Liver (tissue), 9 donors: ENCODE data around the gene OSER1. TPM values are rescaled to one million over a fixed set of nuclear protein-coding genes. Genes with fewer than 3 reads are reported as not detected.

Experiments
- DNase-seq: peaks from one replicate; pipeline ENCODE4 v3.0.0-alpha.2; 2017; ENCODE audit warnings: low spot score
- H3K27ac ChIP-seq, 2 donors: one replicate each; pipeline ENCODE4 v1.7.0; 2013; ENCODE audit warnings: inconsistent platforms in 2 of 2, low read length in 2 of 2, control low read depth in 1 of 2, low read depth in 1 of 2, mild to moderate bottlenecking in 1 of 2
- H3K27me3 ChIP-seq, 4 donors: one replicate each; pipeline versions ENCODE4 v1.6.1 to v1.7.0; 2013; ENCODE audit warnings: low read length in 3 of 4, inconsistent platforms in 1 of 4, mild to moderate bottlenecking in 1 of 4, moderate library complexity in 1 of 4; ENCODE audit not compliant: control insufficient read depth in 4 of 4, insufficient read depth in 4 of 4
- H3K36me3 ChIP-seq, 4 donors: one replicate each; pipeline versions ENCODE4 v1.6.1 to v1.7.0; 2013; ENCODE audit warnings: low read length in 3 of 4, mild to moderate bottlenecking in 3 of 4, low read depth in 1 of 4, moderate library complexity in 1 of 4; ENCODE audit not compliant: control insufficient read depth in 4 of 4, insufficient read depth in 3 of 4
- H3K4me1 ChIP-seq, 4 donors: one replicate each; pipeline versions ENCODE4 v1.6.1 to v1.7.0; 2013; ENCODE audit warnings: low read length in 3 of 4, mild to moderate bottlenecking in 3 of 4, moderate library complexity in 1 of 4; ENCODE audit not compliant: control insufficient read depth in 4 of 4, insufficient read depth in 4 of 4
- H3K4me3 ChIP-seq, 3 donors: one replicate each; pipeline versions ENCODE4 v1.6.1 to v1.7.0; 2013; ENCODE audit warnings: low read length in 3 of 3, control low read depth in 1 of 3, low read depth in 1 of 3, mild to moderate bottlenecking in 1 of 3
- H3K9ac ChIP-seq, 2 donors: one replicate each; pipeline ENCODE4 v1.7.0; 2013; ENCODE audit warnings: low read length in 2 of 2, mild to moderate bottlenecking in 2 of 2, moderate library complexity in 2 of 2, control low read depth in 1 of 2, low read depth in 1 of 2
- H3K9me3 ChIP-seq, 4 donors: one replicate each; pipeline versions ENCODE4 v1.6.1 to v1.7.0; 2013; ENCODE audit warnings: low read length in 3 of 4; ENCODE audit not compliant: control insufficient read depth in 4 of 4
- ATF3 ChIP-seq: IDR thresholded peaks from 2 replicates; pipeline ENCODE4 v1.6.1; 2016; ENCODE audit warnings: antibody characterized with exemption
- CTCF ChIP-seq: fragments of 150-350 bp; IDR thresholded peaks from 2 replicates; pipeline ENCODE4 v1.5.1; 2017; ENCODE audit warnings: improper control_type of control experiment, low read depth, low read length; ENCODE audit not compliant: missing input control
- EGR1 ChIP-seq, 2 donors: IDR thresholded peaks; 2 replicates each; pipeline ENCODE4 v1.6.1; 2016 to 2018; ENCODE audit warnings: antibody characterized with exemption in 2 of 2, low read depth in 2 of 2
- FOXA1 ChIP-seq: IDR thresholded peaks from 2 replicates; pipeline ENCODE4 v1.6.1; 2016; ENCODE audit warnings: antibody characterized with exemption
- FOXA2 ChIP-seq: IDR thresholded peaks from 2 replicates; pipeline ENCODE4 v1.6.1; 2016; ENCODE audit warnings: antibody characterized with exemption
- GABPA ChIP-seq, 2 donors: IDR thresholded peaks in 1 of 2; conservative IDR thresholded peaks in 1 of 2; 2 replicates each; pipeline ENCODE4 v1.6.1; 2016; ENCODE audit warnings: antibody characterized with exemption in 2 of 2, mild to moderate bottlenecking in 1 of 2, moderate library complexity in 1 of 2
- HNF4A ChIP-seq, 2 donors: conservative IDR thresholded peaks; 2 replicates each; pipeline ENCODE4 v1.6.1; 2016; ENCODE audit warnings: antibody characterized with exemption in 2 of 2, mild to moderate bottlenecking in 2 of 2
- HNF4G ChIP-seq: IDR thresholded peaks from 2 replicates; pipeline ENCODE4 v1.6.1; 2016; ENCODE audit warnings: antibody characterized with exemption
- JUND ChIP-seq, 2 donors: IDR thresholded peaks; 2 replicates each; pipeline ENCODE4 v1.6.1; 2016; ENCODE audit warnings: antibody characterized with exemption in 2 of 2
- MAX ChIP-seq: IDR thresholded peaks from 2 replicates; pipeline ENCODE4 v1.6.1; 2016; ENCODE audit warnings: antibody characterized with exemption
- NR2F2 ChIP-seq: IDR thresholded peaks from 2 replicates; pipeline ENCODE4 v1.6.1; 2016; ENCODE audit warnings: antibody characterized with exemption
- RAD21 ChIP-seq, 2 donors: IDR thresholded peaks; 2 replicates each; pipeline ENCODE4 v1.6.1; 2016; ENCODE audit warnings: antibody characterized with exemption in 2 of 2, mild to moderate bottlenecking in 2 of 2
- REST ChIP-seq: IDR thresholded peaks from 2 replicates; pipeline ENCODE4 v1.6.1; 2016; ENCODE audit warnings: antibody characterized with exemption, mild to moderate bottlenecking
- RXRA ChIP-seq, 2 donors: IDR thresholded peaks; 2 replicates each; pipeline ENCODE4 v1.6.1; 2017 to 2018; ENCODE audit warnings: antibody characterized with exemption in 2 of 2, mild to moderate bottlenecking in 1 of 2
- SP1 ChIP-seq: IDR thresholded peaks from 2 replicates; pipeline ENCODE4 v1.6.1; 2018; ENCODE audit warnings: antibody characterized with exemption, mild to moderate bottlenecking
- TAF1 ChIP-seq: conservative IDR thresholded peaks from 2 replicates; pipeline ENCODE4 v1.6.1; 2016; ENCODE audit warnings: antibody characterized with exemption, mild to moderate bottlenecking
- YY1 ChIP-seq: IDR thresholded peaks from 2 replicates; pipeline ENCODE4 v1.6.1; 2016; ENCODE audit warnings: antibody characterized with exemption, mild to moderate bottlenecking
- WGBS: extraction: QIAGEN DNeasy Blood & Tissue Kit; methylation state at CpG from one replicate; pipeline ENCODE4 v1.1.7; 2013; 5-methylcytosine and 5-hydroxymethylcytosine counted together
- polyA plus RNA-seq, 2 donors: library from polyadenylated mRNA; stranded (reverse) in 1 of 2; unstranded in 1 of 2; fragments of 200-250 nt in 1 of 2; fragments of >200 nt in 1 of 2; fragmentation: Nextera tagmentation in 1 of 2; extraction: Ambion mirVana in 1 of 2; gene quantifications; one replicate each; pipeline versions ENCODE4 v1.2.1 to v1.2.3, GENCODE V29; 2013 to 2015
- total RNA-seq, 2 donors: library from RNA; depleted of rRNA; stranded (reverse); fragments of >200 nt; gene quantifications; one replicate each; pipeline ENCODE4 v1.2.3, GENCODE V29; 2014
- TF ChIP-seq, protein P1 (sequence below): IDR thresholded peaks from 2 replicates; pipeline ENCODE4 v1.6.1; 2016; ENCODE audit warnings: antibody characterized with exemption
- donor health status: healthy.
- donor health status: healthy.
- donor health status: healthy.
- donor health status: healthy.
- donor health status: healthy.

Gene OSER1
- total and polyA plus RNA-seq, 4 donors: 12.6 to 20.2 (median 14.6) TPM

- H3K9me3 ChIP-seq: no peaks in the 10 kb centered on the region
- WGBS: 58% methylated on average over 3 of the region's 3 CpGs
- H3K27me3 ChIP-seq: peaks cover 0 to 2% (median 0%) of the 10 kb centered on the region in 4 donors
- H3K36me3 ChIP-seq: no peaks in the 10 kb centered on the region
- TF ChIP-seq JUND (IDR thresholded peaks at IDR 0.05) (no peak), TAF1 (no peak), GABPA (IDR thresholded peaks at IDR 0.05 in 1 of 2, conservative IDR thresholded peaks at IDR 0.05 in 1 of 2) (no peak), FOXA2 (no peak), SP1 (no peak), RXRA (IDR thresholded peaks at IDR 0.05) (no peak), MAX (no peak), HNF4A (conservative IDR thresholded peaks at IDR 0.05) (no peak), ATF3 (no peak), REST (no peak), FOXA1 (no peak), RAD21 (IDR thresholded peaks at IDR 0.05) (no peak), YY1 (no peak), CTCF (no peak), EGR1 (IDR thresholded peaks at IDR 0.05; ENCODE audit: low read depth in 2 of 2) (no peak), NR2F2 (no peak), HNF4G (no peak)
- TF ChIP-seq, protein P1, sequence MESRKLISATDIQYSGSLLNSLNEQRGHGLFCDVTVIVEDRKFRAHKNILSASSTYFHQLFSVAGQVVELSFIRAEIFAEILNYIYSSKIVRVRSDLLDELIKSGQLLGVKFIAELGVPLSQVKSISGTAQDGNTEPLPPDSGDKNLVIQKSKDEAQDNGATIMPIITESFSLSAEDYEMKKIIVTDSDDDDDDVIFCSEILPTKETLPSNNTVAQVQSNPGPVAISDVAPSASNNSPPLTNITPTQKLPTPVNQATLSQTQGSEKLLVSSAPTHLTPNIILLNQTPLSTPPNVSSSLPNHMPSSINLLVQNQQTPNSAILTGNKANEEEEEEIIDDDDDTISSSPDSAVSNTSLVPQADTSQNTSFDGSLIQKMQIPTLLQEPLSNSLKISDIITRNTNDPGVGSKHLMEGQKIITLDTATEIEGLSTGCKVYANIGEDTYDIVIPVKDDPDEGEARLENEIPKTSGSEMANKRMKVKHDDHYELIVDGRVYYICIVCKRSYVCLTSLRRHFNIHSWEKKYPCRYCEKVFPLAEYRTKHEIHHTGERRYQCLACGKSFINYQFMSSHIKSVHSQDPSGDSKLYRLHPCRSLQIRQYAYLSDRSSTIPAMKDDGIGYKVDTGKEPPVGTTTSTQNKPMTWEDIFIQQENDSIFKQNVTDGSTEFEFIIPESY: no peak
- DNase-seq: no peak
- no peak overlapping the region for H3K27ac ChIP-seq
- H3K4me1 ChIP-seq: peaks cover 0 to 5% (median 2%) of the 10 kb centered on the region in 4 donors
- no peak overlapping the region for H3K4me3 ChIP-seq
- no peak overlapping the region for H3K9ac ChIP-seq
Observed at GRCh38 chr20:44248410-44248759, 37.8 kb upstream of the OSER1 start.
